Ovary (tissue), 9 donors: Measurements from ENCODE around the gene USP49. TPM values are rescaled to one million over a fixed set of nuclear protein-coding genes. Genes with fewer than 3 reads are reported as not detected.

ENCODE experiments used
- DNase-seq, 5 donors: peaks; one replicate each; pipeline ENCODE4 v3.0.0-alpha.2; 2019 to 2020
- H3K27ac ChIP-seq, 2 donors: fragments of 200-600 bp; one replicate each; pipeline versions ENCODE4 v1.5.1 to v1.8.0; 2019 to 2022
- H3K27me3 ChIP-seq: fragments of 200-600 bp; one replicate; pipeline ENCODE4 v1.8.0; 2022
- H3K36me3 ChIP-seq: fragments of 200-600 bp; sonication (generic); one replicate; pipeline ENCODE4 v1.5.1; 2019
- H3K4me1 ChIP-seq: one replicate; pipeline ENCODE4 v1.8.1; 2013; ENCODE audit warnings: mild to moderate bottlenecking, moderate library complexity; ENCODE audit not compliant: insufficient read depth
- H3K4me3 ChIP-seq: fragments of 200-600 bp; sonication (generic); one replicate; pipeline ENCODE4 v1.5.1; 2017
- H3K9me3 ChIP-seq, 2 donors: fragments of 200-600 bp in 1 of 2; sonication (generic) in 1 of 2; one replicate each; pipeline versions ENCODE4 v1.5.1 to v1.8.1; 2013 to 2019; ENCODE audit warnings: mild to moderate bottlenecking in 1 of 2, moderate library complexity in 1 of 2
- CTCF ChIP-seq, 3 donors: fragments of 450-650 bp in 2 of 3; fragments of 200-600 bp in 1 of 3; IDR thresholded peaks; one replicate each; pipeline versions ENCODE4 v1.5.1 to v1.8.0; 2016 to 2022; ENCODE audit warnings: antibody characterized with exemption in 3 of 3, mild to moderate bottlenecking in 1 of 3
- EP300 ChIP-seq: sonication (generic); formaldehyde crosslinking; IDR thresholded peaks from one replicate; pipeline ENCODE4 v1.6.1; 2017; ENCODE audit warnings: antibody characterized with exemption
- POLR2A ChIP-seq: fragments of 450-650 bp; IDR thresholded peaks from one replicate; pipeline ENCODE4 v1.6.1; 2017; ENCODE audit warnings: antibody characterized with exemption, mild to moderate bottlenecking, moderate library complexity
- WGBS, 3 donors: extraction: QIAGEN DNeasy Blood & Tissue Kit in 1 of 3; methylation state at CpG; one replicate each; pipeline versions ENCODE4 v1.1.5 to v1.1.7; 2013 to 2017; 5-methylcytosine and 5-hydroxymethylcytosine counted together
- intact Hi-C, 4 donors: fragments of 100-400 bp; cut with DNase I; formaldehyde crosslinking; loops; one replicate each; pipeline versions ENCODE4 v1.11.0 to v1.15.1; 2022 to 2023
- polyA plus RNA-seq, 2 donors: library from polyadenylated mRNA; stranded (reverse); fragments of 200-250 nt in 1 of 2; fragments of 350-450 nt in 1 of 2; fragmentation: Illumina TruSeq in 1 of 2; extraction: RNeasy Lipid Tissue Mini Kit (QIAGEN cat#74804) in 1 of 2; gene quantifications; one replicate each; pipeline ENCODE4 v1.2.3, GENCODE V29; 2013 to 2014
- total RNA-seq, 7 donors: library from RNA; depleted of rRNA in 2 of 7; stranded (reverse); fragments of >200 nt in 2 of 7; fragmentation: NEBNext Ultra II Directional in 3 of 7; extraction: Animal tissue kit (Norgen Biotek cat#: 25700) in 3 of 7; gene quantifications; one replicate each; pipeline versions ENCODE4 v1.1.0 to v1.2.4, GENCODE V29; 2016 to 2023
- donor health status: DM: no; HTN: no; CAD: no; lungs with moderate emphysema.
- donor health status: DM: no; HTN: no; CAD: no.
- donor health status: Bipolar disorder and iron deficiency.
- donor health status: DM: yes; HTN: yes; CAD: no.
- donor health status: DM: no; HTN: no; CAD: no.
- donor health status: DM: yes; HTN: yes; CAD: no.

Gene USP49
- total and polyA plus RNA-seq, 9 donors = 2.0 to 5.1 (median 3.1) TPM

- Histone ChIP-seq H3K36me3 (no peaks in the 10 kb centered on the region), H3K9me3 (no peaks in the 10 kb centered on the region), H3K27me3 (no peaks in the 10 kb centered on the region), H3K4me1 (peaks cover 7% of the 10 kb centered on the region), H3K4me3 (peak overlapping the region; percentile 67), H3K27ac (peak overlapping the region in 1 of 2 donors; percentile 92)
- TF ChIP-seq CTCF (IDR thresholded peaks at IDR 0.05) (no peak), POLR2A (no peak), EP300 (no peak)
- 11 to 19% (median 12%) methylated on average over 19 to 29 of the region's 29 CpGs for WGBS, 3 donors
- DNase-seq = peak in 1 of 5 donors; percentile 59
- intact Hi-C loops = loop anchor here (2.0 to 10.0 kb wide), 6 partner anchors 136 to 1106 kb away; partner anchors contain the start of genes BYSL (in 2 of the 4) and MED20 (in 2 of the 4)
Observed at GRCh38 chr6:41785689-41786450, 109.3 kb downstream of the USP49 start.

GRCh38 chr6:41785254-41785653, 109.9 kb downstream of the USP49 start:
- 84 to 89% (median 88%) methylated on average over 11 of the region's 11 CpGs for WGBS, 3 donors
- H3K4me3 ChIP-seq = no peak overlapping the region
- H3K27ac ChIP-seq = no peak overlapping the region
- H3K9me3 ChIP-seq = no peaks in the 10 kb centered on the region
- peaks cover 8% of the 10 kb centered on the region for H3K4me1 ChIP-seq
- H3K36me3 ChIP-seq = no peaks in the 10 kb centered on the region
- TF ChIP-seq POLR2A = no peak
- TF ChIP-seq CTCF (IDR thresholded peaks at IDR 0.05) = no peak
- no peak for TF ChIP-seq EP300
- DNase-seq = peak in 2 of 5 donors; percentile 34 to 43
- no peaks in the 10 kb centered on the region for H3K27me3 ChIP-seq
- intact Hi-C loops = loop anchor here (5.0 to 10.0 kb wide), 5 partner anchors 137 to 1107 kb away; partner anchors contain the start of genes BYSL (in 2 of the 4) and MED20 (in 2 of the 4)

GRCh38 chr6:41784581-41785171, 110.5 kb downstream of the USP49 start:
- H3K4me3 ChIP-seq = no peak overlapping the region
- 75 to 88% (median 83%) methylated on average over 5 of the region's 5 CpGs for WGBS, 3 donors
- intact Hi-C loops = loop anchor here (5.0 to 10.0 kb wide), 6 partner anchors 138 to 1108 kb away; partner anchors contain the start of genes BYSL (in 2 of the 4) and MED20 (in 2 of the 4)
- no peak for DNase-seq
- no peak overlapping the region for H3K27ac ChIP-seq
- no peak for TF ChIP-seq POLR2A
- H3K27me3 ChIP-seq = no peaks in the 10 kb centered on the region
- H3K36me3 ChIP-seq = no peaks in the 10 kb centered on the region
- no peaks in the 10 kb centered on the region for H3K9me3 ChIP-seq
- H3K4me1 ChIP-seq = peaks cover 8% of the 10 kb centered on the region

GRCh38 chr6:41783106-41783780, 111.9 kb downstream of the USP49 start:
- 67 to 82% (median 76%) methylated on average over 6 of the region's 6 CpGs for WGBS, 3 donors
- no peak overlapping the region for H3K4me3 ChIP-seq
- peaks cover 6% of the 10 kb centered on the region for H3K4me1 ChIP-seq
- intact Hi-C loops = loop anchor here in 2 of 4 donors (5.0 to 10.0 kb wide), 3 partner anchors 142 to 259 kb away; partner anchors contain the start of genes BYSL (in 1 of the 2) and MED20 (in 1 of the 2)
- no peaks in the 10 kb centered on the region for H3K27me3 ChIP-seq
- no peaks in the 10 kb centered on the region for H3K9me3 ChIP-seq
- DNase-seq = no peak
- TF ChIP-seq EP300 (no peak), CTCF (IDR thresholded peaks at IDR 0.05) (no peak), POLR2A (no peak)
- H3K27ac ChIP-seq = no peak overlapping the region
- H3K36me3 ChIP-seq = no peaks in the 10 kb centered on the region
